ENCODE results near the gene DHRS11.
A peak's percentile ranks its signal among the peaks of the same experiment; 100 is the strongest.
"Not testable (repeated sequence)": the region's sequence is repeated elsewhere in the genome, so short reads cannot be mapped to it uniquely, and the experiment has no call there.

Gene DHRS11

DNA sequence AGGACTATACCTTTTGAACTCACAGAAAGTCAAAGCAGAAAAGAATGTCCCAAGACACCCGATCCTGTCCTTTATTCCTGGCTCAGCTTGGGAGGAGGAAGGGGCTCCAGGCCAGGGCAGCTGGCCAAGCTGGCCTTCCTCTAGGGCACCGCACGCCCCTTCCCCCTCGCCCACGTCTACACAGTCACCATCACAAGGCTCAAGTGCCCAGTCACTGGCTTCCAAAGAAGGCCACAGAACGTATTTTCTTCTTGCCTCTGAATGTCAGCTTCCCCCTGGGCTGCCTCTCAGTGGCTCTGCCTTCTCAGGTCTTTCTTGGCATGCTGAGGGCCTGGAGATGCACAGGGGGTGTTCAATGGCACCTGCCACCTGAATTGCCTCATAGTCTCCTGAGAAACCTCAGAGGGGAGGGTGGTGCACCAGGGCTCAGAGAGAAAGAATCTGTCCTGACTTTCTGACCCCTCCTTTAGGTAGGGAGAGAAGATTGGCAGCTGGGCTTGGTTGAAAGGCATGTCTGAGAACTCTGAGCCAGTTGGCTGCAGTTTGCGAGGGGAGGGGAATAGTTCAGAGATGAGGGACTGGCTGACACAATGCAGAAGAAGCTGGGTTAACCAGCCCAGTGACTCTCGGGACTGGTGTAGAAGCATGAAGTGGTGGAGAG is 2.1 kb downstream of the DHRS11 start:
- no peak for DNase-seq (ENCODE audit: low read depth)

DNA sequence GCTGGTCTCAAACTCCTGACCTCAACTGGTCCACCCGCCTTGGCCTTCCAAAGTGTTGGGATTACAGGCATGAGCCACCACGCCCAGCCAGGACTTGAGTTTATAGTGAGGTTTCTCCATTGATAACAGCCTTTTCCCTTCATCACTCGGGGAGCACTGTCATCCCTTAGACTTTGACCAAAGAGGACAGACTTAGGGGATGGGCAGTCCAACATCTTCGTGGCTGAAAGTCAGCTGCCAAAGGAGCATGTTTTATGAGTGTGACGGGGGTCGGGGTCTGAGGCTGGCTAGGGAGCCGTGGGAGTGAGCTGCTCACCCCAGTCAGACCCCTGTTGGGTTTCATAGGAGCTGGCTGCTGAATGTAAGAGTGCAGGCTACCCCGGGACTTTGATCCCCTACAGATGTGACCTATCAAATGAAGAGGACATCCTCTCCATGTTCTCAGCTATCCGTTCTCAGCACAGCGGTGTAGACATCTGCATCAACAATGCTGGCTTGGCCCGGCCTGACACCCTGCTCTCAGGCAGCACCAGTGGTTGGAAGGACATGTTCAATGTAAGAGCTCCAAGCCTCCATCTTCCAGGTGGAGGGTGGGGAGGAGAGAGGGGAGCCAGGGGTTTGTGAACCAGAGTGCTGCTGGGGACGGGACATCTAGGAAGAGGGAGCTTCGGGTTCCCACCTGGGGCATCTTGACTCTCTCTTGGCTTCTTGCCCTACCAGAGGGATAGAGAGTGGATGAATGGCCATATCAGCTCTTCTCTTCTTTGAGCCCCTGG is 3.1 kb downstream of the DHRS11 start:
- DNase-seq (ENCODE audit: low read depth) = no peak

DNA sequence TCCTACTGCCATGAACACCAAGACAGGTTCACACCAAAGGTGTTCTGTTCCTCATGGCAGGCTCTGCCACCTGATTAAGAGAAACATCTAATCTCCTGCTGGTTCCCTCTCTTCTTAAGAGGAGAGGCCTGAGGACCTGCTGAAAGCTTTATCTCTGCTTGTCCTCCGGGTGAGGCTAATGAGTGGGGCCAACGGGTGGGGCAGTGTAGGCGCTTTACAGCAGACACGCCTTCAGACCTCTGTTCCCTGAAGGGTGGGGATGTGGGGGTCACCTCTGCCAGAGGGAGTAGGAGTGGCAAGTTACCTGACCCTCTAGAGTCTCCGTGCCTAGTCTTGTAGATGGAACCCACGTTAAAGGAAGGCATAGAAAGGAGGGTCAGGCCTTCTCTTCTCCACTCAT is 5.5 kb downstream of the DHRS11 start:
- DNase-seq (ENCODE audit: low read depth) = no peak

DNA sequence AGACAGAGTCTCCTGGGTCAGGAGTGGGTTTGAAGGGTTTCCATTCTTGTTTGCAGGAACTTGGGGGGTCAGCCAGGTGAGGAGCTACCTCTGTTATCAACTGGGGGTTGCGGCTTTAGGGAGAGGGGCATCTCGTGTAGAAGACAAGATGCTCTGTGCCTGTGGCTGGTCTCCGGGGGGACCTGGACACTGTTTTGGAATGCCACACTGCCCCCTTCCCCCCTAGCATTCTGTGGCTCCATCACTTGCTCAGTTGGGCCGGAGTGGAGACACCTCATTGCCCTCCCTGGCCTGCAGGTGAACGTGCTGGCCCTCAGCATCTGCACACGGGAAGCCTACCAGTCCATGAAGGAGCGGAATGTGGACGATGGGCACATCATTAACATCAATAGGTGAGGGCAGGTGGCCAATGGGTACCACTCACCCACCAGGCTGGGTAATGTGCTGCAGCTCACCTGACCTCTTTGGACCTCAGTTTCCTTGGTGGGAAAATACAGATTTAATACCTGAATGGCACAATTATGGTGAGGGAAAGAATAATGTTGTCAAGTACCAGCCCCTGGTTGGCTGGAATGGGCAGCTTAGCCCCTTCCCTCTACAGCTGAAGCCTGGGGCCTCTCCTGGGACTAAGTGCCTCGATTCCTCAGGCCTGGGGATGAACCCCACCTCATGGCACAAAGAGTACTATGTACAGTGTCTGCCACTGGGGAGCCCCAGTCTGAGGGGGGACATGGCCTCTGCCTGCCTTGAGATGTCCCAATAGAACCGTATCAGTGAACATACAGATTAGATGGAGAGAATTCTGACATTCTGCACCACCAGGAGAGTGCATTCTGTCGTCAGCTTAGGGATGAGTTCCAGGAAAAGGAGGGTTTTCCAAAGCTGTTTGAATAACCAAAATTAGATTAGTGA is 6.4 kb downstream of the DHRS11 start:
- DNase-seq (ENCODE audit: low read depth) = no peak

GRCh38 chr17:36598951-36599401 is 7.3 kb downstream of the DHRS11 start:
- DNase-seq (ENCODE audit: low read depth) = no peak

- no peak for DNase-seq (ENCODE audit: low read depth)
Observed at GRCh38 chr17:36599546-36600250, 8.0 kb downstream of the DHRS11 start.

DNA sequence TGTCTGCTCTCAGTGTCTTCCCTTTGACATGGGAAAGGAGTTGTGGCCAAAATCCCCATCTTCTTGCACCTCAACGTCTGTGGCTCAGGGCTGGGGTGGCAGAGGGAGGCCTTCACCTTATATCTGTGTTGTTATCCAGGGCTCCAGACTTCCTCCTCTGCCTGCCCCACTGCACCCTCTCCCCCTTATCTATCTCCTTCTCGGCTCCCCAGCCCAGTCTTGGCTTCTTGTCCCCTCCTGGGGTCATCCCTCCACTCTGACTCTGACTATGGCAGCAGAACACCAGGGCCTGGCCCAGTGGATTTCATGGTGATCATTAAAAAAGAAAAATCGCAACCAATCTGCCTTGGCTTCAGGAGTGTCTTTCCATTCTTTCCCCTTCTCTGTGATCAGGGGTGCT is 8.8 kb downstream of the DHRS11 start:
- peak; percentile 82 for DNase-seq (ENCODE audit: low read depth)

DNA sequence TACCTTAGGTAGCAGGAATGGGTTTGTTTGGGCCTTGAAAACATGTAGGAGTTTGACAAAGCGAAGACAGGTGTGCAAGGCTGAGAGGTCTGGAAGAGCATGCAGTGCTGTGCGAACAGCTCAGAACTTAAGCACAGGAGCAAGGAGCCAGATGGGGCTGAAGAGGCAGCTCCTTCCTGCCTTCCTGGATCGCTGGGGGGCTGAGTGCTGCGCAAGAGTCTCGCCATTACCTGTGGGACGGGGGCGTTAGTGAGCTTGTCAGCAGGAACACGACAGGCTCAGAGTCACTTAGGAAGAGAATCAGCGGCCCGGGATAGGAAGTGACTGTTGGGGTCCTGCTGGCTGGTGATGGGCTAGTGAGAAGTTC is 9.2 kb downstream of the DHRS11 start:
- DNase-seq (ENCODE audit: low read depth) = no peak

GRCh38 chr17:36601303-36602029 is 9.8 kb downstream of the DHRS11 start, which contains the start of gene MRM1:
Gene MRM1, plus strand, starts transcription at chr17:36601583. Its CDS starts 228 bp downstream, at chr17:36601811.
- peak; percentile 92 for DNase-seq (ENCODE audit: low read depth)

DNA sequence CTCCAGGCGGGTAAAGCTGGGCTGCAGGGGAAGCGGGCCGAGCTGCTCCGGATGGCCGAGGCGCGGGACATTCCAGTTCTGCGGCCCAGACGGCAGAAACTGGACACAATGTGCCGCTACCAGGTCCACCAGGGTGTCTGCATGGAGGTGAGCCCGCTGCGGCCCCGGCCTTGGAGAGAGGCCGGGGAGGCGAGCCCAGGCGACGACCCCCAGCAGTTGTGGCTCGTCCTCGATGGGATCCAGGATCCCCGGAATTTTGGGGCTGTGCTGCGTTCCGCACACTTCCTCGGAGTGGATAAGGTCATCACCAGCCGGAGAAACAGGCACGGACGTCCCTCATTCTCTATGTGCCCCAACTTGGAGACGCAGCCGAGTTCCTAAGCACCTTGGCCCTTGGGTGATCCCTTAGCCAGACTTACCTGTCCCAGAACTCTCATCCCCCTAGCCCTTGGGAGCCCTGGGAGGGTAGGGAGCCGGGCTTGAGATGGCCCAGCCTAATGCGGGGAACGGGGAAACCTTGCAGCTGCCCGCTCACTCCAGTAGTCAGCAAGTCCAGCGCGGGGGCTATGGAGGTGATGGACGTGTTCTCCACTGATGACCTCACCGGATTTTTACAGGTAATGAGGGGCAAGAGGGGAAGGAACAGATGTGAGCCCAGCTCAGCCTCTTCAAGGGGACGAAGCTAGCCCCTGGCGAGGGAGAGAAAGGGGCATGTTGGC is 10.5 kb downstream of the DHRS11 start:
- DNase-seq (ENCODE audit: low read depth) = no peak

DNA sequence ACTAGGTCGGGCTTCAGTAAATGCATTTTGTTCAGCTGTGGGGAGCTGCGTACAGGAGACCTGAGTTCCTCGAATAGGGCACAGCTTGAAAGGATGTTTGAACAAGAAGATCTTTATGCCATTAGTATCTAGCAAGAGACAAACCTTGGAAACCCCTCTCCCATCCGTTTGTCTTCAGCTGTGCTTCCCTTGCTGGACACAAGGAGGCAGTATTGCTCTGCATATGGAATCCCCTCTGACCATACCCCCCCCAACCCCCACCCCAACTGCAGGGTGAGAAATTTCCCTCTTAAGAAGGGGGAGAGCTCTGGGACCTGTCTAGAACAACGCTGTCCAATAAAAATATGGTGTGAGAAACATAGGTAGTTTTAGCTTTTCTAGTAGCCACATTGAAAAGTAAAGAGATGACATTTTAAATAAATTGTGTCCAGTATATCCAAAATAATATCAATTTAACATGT is 11.3 kb downstream of the DHRS11 start:
- DNase-seq (ENCODE audit: low read depth) = peak; percentile 69

GRCh38 chr17:36605028-36605427 is 13.3 kb downstream of the DHRS11 start:
- DNase-seq (ENCODE audit: low read depth) = not testable (repeated sequence)

DNA sequence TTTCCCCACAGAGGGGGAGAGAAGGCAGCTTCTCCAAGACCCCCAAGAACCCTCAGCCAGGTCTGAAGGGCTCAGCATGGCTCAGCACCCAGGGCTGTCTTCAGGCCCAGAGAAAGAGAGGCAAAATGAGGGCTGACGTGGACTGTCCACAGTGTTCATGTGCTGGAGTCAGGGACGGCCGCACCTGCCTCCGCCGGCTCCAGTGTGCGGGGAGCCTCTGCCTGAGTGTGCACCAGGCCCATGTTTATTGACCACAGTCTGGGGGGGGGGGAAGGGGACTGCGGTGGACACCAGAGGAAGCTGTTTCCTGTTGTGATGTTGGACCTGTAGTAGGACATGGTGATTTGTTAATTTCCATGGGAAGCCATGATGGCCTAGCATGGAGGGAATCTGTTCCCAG is 16.6 kb downstream of the DHRS11 start:
- DNase-seq (ENCODE audit: low read depth) = no peak

GRCh38 chr17:36608794-36609497 is 17.3 kb downstream of the DHRS11 start:
- DNase-seq (ENCODE audit: low read depth) = no peak

DNA sequence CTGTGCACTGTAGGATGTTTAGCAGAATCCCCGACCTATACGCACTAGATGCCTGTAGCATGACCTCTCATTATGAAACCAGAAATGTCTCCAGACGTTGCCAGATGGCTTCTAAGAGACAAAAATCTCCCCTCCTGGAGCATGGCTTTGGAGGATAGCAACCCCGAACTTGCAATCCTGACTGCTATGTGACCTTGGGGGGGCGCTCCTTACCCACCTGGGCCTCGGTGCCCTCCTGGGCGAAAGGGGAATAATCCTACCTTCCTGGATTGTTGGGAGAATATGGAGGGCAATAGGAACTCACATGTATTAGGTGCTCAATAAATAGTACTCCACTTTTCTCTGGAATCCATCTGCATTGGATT is 17.8 kb downstream of the DHRS11 start:
- DNase-seq (ENCODE audit: low read depth) = no peak

DNA sequence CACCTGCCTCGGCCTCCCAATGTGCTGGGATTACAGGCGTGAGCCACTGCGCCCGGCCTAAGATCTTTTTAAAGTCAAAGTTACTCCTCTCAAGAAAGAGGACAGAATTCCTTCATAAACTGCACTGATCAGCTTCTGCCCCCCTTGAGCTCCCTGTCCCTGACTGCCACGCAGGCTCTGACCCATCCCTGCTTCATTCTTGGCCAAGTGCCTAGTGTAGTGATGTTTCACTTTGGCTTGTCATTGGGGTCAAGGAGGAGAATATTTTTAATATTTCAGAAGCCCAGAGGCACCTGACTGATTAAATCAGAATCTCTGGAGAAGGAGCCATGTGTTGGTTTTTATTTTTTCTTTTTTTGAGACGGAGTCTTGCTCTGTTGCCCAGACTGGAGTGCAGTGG is 18.8 kb downstream of the DHRS11 start:
- no peak for DNase-seq (ENCODE audit: low read depth)

GRCh38 chr17:36611345-36612072 is 19.8 kb downstream of the DHRS11 start:
- DNase-seq (ENCODE audit: low read depth) = no peak

GRCh38 chr17:36612323-36612722 is 20.6 kb downstream of the DHRS11 start:
- DNase-seq (ENCODE audit: low read depth) = no peak

- no peak for DNase-seq (ENCODE audit: low read depth)
Observed at GRCh38 chr17:36613155-36613554, 21.5 kb downstream of the DHRS11 start.

Data from CMK (cell line).